Astrocyte (in vitro differentiated cells and primary cell): ENCODE data around the gene KRTAP4-7.

Source experiments
- CTCF ChIP-seq: IDR thresholded peaks from 2 replicates; pipeline ENCODE4 v1.5.1; 2011; ENCODE audit warnings: low read depth, mild to moderate bottlenecking, inconsistent platforms, low read length, moderate library complexity; ENCODE audit not compliant: insufficient read depth
- EZH2 ChIP-seq: IDR thresholded peaks from 2 replicates; pipeline ENCODE4 v1.6.1; 2012; ENCODE audit warnings: mild to moderate bottlenecking, low read length, inconsistent platforms; ENCODE audit not compliant: insufficient read depth

GRCh38 chr17:41067281-41067680 lies 16.7 kb upstream of the KRTAP4-7 start:
- TF ChIP-seq CTCF (no peak), EZH2 (no peak)
